HG03520 (cell line): ENCODE measurements around the gene SLCO3A1.

Experiments used
- ATAC-seq: cut with Tn5 transposase; IDR thresholded peaks from one replicate; pipeline ENCODE4 v1.9.1; 2021; ENCODE audit warnings: mild to moderate bottlenecking, moderate library complexity; ENCODE audit not compliant: unreplicated experiment

SLCO3A1 gene

GRCh38 chr15:92118936-92119325 is 265.4 kb downstream of the SLCO3A1 start:
- ATAC-seq, result no peak

- no peak for ATAC-seq
Measured at GRCh38 chr15:92120094-92120795, 266.7 kb downstream of the SLCO3A1 start.

- ATAC-seq, result no peak
Measured at GRCh38 chr15:92121047-92121446, 267.5 kb downstream of the SLCO3A1 start.

- ATAC-seq, result no peak
Measured at GRCh38 chr15:92122259-92122658, 268.8 kb downstream of the SLCO3A1 start.

- no peak for ATAC-seq
Measured at GRCh38 chr15:92123962-92124656, 270.6 kb downstream of the SLCO3A1 start.

GRCh38 chr15:92124657-92125010 is 271.1 kb downstream of the SLCO3A1 start:
- ATAC-seq, result no peak

GRCh38 chr15:92128788-92129187 is 275.3 kb downstream of the SLCO3A1 start:
- ATAC-seq, result no peak

GRCh38 chr15:92130244-92130643 is 276.7 kb downstream of the SLCO3A1 start:
- ATAC-seq, result no peak

- no peak for ATAC-seq
Measured at GRCh38 chr15:92130906-92131305, 277.4 kb downstream of the SLCO3A1 start.

GRCh38 chr15:92132982-92133755 is 279.7 kb downstream of the SLCO3A1 start:
- ATAC-seq, result no peak

GRCh38 chr15:92140796-92141195 is 287.3 kb downstream of the SLCO3A1 start:
- no peak for ATAC-seq

GRCh38 chr15:92141607-92142006 is 288.1 kb downstream of the SLCO3A1 start:
- no peak for ATAC-seq

GRCh38 chr15:92142242-92143232 is 289.0 kb downstream of the SLCO3A1 start:
- ATAC-seq, result no peak

GRCh38 chr15:92143765-92144164 is 290.3 kb downstream of the SLCO3A1 start:
- no peak for ATAC-seq

GRCh38 chr15:92146511-92147150 is 293.1 kb downstream of the SLCO3A1 start:
- no peak for ATAC-seq

GRCh38 chr15:92149029-92149428 is 295.5 kb downstream of the SLCO3A1 start:
- no peak for ATAC-seq

GRCh38 chr15:92149465-92149864 is 296.0 kb downstream of the SLCO3A1 start:
- no peak for ATAC-seq

GRCh38 chr15:92151168-92151567 is 297.7 kb downstream of the SLCO3A1 start:
- no peak for ATAC-seq

GRCh38 chr15:92151741-92152140 is 298.2 kb downstream of the SLCO3A1 start:
- no peak for ATAC-seq

GRCh38 chr15:92152983-92153382 is 299.5 kb downstream of the SLCO3A1 start:
- no peak for ATAC-seq
